ENCODE measurements around the gene PCDHB13.
"Not testable (repeated sequence)": the region's sequence is repeated elsewhere in the genome, so short reads cannot be mapped to it uniquely, and the experiment has no call there.

PCDHB13 gene

DNA sequence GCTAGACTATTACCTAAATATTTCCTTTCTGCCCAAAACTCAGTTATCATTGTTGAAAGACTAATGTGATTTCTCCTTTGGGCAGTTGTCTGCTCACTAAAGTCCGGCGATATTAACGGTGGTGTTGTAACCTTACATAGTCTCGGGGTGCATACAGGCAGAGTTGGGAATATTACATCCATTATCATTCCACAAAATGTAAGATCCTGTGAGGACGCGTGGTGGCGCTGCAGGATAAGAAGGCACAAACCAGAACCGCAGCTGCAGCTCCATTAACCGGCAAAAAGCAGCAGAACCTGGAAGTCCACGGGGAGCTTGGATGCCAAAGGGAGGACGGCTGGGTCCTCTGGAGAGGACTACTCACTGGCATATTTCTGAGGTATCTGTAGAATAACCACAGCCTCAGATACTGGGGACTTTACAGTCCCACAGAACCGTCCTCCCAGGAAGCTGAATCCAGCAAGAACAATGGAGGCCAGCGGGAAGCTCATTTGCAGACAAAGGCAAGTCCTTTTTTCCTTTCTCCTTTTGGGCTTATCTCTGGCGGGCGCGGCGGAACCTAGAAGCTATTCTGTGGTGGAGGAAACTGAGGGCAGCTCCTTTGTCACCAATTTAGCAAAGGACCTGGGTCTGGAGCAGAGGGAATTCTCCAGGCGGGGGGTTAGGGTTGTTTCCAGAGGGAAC lies at the start of gene PCDHB13:
TSS of gene PCDHB13 (plus strand) at position 264 of the 684 bp plus-strand sequence. CDS start at position 469, 205 bp downstream.
- DNase-seq = not testable (repeated sequence)

DNA sequence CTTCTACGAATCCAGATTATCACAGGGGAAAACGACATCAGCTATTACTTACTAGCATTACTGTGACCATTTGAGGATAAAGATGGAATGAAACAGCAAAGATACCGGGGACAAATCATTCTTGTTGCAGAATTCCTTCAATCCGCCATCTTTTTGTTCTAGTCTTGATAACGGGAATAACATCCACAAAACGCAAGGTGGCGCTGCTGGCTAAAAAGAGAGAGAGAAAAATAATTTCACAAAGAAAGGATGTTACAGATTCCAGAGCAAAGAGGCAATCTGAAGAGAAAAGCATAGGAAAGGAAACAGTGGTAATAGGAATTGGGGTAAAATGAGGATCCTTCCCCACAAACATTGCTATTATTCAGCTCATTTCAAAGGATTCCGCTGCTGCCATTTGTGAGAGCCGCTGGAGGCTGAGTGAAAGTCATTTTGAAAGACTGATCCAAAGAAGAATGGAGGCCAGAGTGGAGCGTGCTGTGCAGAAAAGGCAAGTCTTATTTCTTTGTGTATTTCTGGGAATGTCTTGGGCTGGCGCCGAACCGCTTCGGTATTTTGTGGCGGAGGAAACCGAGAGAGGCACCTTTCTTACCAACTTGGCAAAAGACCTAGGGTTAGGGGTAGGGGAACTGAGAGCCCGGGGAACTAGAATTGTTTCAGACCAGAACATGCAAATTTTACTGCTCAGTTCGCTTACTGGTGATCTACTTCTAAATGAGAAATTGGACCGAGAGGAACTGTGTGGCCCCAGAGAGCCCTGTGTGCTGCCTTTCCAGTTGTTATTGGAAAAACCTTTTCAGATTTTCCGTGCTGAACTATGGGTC lies 41.1 kb upstream of the PCDHB13 start, which contains the start of gene PCDHB7:
TSS of gene PCDHB7 (plus strand) at position 264 of the 824 bp plus-strand sequence. CDS start at position 456, 192 bp downstream.
- DNase-seq = peak; percentile 14

DNA sequence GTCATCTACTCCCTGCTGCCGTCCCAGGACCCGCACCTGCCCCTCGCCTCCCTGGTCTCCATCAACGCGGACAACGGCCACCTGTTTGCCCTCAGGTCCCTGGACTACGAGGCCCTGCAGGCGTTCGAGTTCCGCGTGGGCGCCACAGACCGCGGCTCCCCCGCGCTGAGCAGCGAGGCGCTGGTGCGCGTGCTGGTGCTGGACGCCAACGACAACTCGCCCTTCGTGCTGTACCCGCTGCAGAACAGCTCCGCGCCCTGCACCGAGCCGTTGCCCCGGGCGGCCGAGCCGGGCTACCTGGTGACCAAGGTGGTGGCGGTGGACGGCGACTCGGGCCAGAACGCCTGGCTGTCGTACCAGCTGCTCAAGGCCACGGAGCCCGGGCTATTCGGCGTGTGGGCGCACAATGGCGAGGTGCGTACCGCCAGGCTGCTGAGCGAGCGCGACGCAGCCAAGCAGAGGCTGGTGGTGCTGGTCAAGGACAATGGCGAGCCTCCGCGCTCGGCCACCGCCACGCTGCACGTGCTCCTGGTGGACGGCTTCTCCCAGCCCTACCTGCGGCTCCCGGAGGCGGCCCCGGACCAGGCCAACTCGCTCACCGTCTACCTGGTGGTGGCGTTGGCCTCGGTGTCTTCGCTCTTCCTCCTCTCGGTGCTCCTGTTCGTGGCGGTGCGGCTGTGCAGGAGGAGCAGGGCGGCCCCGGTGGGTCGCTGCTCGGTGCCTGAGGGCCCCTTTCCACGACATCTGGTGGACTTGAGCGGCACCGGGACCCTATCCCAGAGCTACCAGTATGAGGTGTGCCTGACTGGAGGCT lies 39.2 kb upstream of the PCDHB13 start:
- not testable (repeated sequence) for DNase-seq

DNA sequence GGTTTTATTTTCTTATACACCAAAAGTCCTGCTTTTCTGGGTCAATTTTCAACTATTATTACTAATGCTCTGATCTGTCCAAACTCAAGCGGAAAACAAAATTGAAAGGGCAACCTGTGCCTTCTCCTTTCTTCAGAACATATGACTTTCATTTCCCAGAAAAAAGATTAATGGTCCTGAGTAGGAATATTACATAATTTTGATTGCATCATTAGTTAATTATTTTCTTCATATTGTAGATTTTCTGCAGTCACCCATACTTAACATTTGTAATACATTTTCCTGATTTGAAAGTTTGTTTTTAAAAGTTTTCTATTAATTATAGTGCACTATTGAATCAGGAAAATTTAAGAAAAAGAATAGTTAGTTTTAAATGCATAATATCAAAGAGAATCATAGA lies 37.8 kb upstream of the PCDHB13 start:
- no peak for DNase-seq

DNA sequence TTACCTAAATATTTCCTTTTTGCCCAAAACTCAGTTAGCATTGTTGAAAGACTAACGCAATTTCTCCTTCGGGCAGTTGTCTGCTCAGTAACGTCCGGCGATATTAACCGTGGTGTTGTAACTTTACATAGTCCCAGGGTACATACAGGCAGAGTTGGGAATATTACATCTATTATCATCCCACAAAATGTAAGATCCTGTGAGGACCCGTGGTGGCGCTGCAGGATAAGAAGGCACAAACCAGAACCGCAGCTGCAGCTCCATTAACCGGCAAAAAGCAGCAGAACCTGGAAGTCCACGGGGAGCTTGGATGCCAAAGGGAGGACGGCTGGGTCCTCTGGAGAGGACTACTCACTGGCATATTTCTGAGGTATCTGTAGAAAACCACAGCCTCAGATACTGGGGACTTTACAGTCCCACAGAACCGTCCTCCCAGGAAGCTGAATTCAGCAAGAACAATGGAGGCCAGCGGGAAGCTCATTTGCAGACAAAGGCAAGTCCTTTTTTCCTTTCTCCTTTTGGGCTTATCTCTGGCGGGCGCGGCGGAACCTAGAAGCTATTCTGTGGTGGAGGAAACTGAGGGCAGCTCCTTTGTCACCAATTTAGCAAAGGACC lies 36.0 kb upstream of the PCDHB13 start, which contains the start of gene PCDHB8:
TSS of gene PCDHB8 (plus strand) at position 214 of the 615 bp plus-strand sequence. CDS start at position 459, 245 bp downstream.
- DNase-seq = not testable (repeated sequence)

DNA sequence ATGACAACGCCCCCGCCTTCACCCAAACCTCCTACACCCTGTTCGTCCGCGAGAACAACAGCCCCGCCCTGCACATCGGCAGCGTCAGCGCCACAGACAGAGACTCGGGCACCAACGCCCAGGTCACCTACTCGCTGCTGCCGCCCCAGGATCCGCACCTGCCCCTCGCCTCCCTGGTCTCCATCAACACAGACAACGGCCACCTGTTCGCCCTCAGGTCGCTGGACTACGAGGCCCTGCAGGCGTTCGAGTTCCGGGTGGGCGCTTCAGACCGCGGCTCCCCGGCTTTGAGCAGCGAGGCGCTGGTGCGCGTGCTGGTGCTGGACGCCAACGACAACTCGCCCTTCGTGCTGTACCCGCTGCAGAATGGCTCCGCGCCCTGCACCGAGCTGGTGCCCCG lies 34.3 kb upstream of the PCDHB13 start:
- not testable (repeated sequence) for DNase-seq

DNA sequence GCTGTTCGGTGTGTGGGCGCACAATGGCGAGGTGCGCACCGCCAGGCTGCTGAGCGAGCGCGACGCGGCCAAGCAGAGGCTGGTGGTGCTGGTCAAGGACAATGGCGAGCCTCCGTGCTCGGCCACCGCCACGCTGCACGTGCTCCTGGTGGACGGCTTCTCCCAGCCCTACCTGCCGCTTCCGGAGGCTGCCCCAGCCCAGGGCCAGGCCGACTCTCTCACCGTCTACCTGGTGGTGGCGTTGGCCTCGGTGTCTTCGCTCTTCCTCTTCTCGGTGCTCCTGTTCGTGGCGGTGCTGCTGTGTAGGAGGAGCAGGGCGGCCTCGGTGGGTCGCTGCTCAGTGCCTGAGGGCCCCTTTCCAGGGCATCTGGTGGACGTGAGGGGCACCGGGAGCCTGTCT lies 33.8 kb upstream of the PCDHB13 start:
- not testable (repeated sequence) for DNase-seq

DNA sequence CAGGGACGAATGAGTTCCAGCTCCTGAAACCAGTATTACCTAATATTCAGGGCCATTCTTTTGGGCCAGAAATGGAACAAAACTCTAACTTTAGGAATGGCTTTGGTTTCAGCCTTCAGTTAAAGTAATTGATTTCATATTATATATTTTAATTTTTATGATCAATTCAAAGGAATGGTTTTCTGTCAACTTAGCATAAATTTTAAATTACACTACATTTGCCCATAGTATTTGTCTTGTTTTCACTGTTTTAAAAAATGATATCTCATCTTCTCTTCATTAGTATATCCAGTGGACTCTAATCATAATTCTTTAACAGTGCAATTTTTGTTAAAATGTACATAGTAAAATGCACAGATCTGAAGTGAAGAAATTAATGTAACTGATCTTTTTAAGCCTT lies 33.4 kb upstream of the PCDHB13 start:
- DNase-seq = no peak

DNA sequence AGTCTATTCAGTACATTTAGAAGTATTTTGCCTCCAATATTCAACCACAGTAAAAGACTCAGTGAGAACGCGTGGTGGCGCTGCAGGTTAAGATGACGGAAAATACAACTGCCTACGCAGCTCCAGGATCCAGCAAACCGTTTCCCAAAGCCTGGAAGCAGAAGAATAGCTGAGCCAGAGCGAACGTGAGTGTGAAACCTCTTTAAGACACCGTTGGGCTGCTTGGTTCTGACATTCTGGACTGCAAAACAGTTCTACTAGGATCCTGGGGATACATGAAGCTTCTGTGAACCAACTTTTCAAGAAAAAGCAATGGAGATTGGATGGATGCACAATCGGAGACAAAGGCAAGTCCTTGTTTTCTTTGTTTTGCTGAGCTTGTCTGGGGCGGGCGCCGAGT lies 31.5 kb upstream of the PCDHB13 start, which contains the start of gene PCDHB16:
TSS of gene PCDHB16 (plus strand) at position 140 of the 400 bp plus-strand sequence. CDS start at position 313, 173 bp downstream.
- peak; percentile 44 for DNase-seq

DNA sequence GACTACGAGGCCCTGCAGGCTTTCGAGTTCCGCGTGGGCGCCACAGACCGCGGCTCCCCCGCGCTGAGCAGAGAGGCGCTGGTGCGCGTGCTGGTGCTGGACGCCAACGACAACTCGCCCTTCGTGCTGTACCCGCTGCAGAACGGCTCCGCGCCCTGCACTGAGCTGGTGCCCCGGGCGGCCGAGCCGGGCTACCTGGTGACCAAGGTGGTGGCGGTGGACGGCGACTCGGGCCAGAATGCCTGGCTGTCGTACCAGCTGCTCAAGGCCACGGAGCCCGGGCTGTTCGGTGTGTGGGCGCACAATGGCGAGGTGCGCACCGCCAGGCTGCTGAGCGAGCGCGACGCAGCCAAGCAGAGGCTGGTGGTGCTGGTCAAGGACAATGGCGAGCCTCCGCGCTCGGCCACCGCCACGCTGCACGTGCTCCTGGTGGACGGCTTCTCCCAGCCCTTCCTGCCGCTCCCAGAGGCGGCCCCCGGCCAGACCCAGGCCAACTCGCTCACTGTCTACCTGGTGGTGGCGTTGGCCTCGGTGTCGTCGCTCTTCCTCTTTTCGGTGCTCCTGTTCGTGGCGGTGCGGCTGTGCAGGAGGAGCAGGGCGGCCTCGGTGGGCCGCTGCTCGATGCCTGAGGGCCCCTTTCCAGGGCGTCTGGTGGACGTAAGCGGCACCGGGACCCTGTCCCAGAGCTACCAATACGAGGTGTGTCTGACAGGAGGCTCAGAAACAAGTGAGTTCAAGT lies 29.4 kb upstream of the PCDHB13 start:
- DNase-seq = not testable (repeated sequence)

DNA sequence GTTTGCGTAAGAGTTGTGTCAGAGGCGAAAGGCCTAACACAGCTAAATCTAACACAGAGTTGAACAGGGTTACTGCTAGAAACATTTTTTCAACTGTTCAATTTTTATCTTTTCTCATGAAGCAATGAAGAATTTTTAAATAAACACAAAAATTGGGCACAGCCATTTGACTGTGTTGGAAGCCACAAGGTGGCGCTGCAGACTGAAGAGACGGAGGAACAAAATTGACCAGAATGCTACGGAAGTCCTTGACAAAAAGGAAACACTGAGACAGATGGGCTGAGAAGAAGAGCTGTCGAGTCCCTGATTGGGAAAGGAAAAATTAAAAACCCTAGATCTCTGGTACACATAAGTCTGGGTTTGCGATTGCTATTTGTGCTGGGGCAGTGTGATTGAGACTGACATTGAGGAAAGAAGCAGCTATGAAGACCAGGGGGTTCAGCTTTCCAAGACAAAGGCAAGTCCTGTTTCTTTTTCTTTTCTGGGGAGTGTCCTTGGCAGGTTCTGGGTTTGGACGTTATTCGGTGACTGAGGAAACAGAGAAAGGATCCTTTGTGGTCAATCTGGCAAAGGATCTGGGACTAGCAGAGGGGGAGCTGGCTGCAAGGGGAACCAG lies 26.7 kb upstream of the PCDHB13 start, which contains the start of gene PCDHB9:
TSS of gene PCDHB9 (plus strand) at position 265 of the 616 bp plus-strand sequence. CDS start at position 423, 158 bp downstream.
- DNase-seq = no peak

DNA sequence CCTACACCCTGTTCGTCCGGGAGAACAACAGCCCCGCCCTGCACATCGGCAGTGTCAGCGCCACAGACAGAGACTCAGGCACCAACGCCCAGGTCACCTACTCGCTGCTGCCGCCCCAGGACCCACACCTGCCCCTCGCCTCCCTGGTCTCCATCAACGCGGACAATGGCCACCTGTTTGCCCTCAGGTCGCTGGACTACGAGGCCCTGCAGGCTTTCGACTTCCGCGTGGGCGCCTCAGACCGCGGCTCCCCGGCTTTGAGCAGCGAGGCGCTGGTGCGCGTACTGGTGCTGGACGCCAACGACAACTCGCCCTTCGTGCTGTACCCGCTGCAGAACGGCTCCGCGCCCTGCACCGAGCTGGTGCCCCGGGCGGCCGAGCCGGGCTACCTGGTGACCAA lies 25.0 kb upstream of the PCDHB13 start:
- DNase-seq = not testable (repeated sequence)

DNA sequence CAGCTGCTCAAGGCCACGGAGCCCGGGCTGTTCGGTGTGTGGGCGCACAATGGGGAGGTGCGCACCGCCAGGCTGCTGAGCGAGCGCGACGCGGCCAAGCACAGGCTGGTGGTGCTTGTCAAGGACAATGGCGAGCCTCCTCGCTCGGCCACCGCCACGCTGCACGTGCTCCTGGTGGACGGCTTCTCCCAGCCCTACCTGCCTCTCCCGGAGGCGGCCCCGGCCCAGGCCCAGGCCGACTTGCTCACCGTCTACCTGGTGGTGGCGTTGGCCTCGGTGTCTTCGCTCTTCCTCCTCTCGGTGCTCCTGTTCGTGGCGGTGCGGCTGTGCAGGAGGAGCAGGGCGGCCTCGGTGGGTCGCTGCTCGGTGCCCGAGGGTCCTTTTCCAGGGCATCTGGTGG lies 24.6 kb upstream of the PCDHB13 start:
- not testable (repeated sequence) for DNase-seq

DNA sequence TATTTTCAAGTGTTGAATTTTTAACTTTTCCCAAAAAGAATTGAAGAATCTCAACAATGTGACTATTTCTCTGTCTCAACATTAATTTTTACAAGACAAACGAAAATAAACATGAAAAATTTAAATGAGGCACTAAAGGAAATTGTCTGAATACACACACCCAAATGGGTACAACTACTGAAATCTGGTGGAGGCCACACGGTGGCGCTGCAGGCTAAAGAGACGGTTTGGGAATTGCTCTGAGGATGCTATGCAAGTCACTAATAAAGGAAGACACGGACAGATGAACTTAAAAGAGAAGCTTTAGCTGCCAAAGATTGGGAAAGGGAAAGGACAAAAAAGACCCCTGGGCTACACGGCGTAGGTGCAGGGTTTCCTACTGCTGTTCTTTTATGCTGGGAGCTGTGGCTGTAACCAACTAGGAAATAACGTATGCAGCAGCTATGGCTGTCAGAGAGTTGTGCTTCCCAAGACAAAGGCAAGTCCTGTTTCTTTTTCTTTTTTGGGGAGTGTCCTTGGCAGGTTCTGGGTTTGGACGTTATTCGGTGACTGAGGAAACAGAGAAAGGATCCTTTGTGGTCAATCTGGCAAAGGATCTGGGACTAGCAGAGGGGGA lies 21.5 kb upstream of the PCDHB13 start, which contains the start of gene PCDHB10:
TSS of gene PCDHB10 (plus strand) at position 244 of the 616 bp plus-strand sequence. CDS start at position 444, 200 bp downstream.
- DNase-seq = no peak

DNA sequence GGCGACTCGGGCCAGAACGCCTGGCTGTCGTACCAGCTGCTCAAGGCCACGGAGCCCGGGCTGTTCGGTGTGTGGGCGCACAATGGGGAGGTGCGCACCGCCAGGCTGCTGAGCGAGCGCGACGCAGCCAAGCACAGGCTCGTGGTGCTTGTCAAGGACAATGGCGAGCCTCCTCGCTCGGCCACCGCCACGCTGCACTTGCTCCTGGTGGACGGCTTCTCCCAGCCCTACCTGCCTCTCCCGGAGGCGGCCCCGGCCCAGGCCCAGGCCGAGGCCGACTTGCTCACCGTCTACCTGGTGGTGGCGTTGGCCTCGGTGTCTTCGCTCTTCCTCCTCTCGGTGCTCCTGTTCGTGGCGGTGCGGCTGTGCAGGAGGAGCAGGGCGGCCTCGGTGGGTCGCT lies 19.4 kb upstream of the PCDHB13 start:
- DNase-seq = not testable (repeated sequence)

DNA sequence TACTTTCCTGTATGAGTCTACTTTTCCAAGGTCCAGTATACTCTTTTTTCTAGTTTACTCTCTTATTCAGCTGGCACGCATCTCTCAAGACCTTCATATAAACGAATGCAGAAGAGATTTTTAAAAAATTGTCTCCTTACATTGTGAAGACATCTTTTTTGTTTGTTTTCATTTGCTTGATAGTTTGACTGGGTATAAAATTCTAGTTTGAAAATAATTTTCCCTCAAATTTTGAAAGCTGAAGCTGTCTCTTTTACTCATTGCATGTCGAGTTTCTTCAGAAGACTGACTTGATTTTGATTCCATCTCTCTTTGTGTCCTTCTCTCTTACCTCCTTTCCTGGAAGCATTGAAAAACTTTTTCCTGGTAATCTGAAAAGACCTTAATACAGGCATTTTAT lies 17.4 kb upstream of the PCDHB13 start:
- no peak for DNase-seq

DNA sequence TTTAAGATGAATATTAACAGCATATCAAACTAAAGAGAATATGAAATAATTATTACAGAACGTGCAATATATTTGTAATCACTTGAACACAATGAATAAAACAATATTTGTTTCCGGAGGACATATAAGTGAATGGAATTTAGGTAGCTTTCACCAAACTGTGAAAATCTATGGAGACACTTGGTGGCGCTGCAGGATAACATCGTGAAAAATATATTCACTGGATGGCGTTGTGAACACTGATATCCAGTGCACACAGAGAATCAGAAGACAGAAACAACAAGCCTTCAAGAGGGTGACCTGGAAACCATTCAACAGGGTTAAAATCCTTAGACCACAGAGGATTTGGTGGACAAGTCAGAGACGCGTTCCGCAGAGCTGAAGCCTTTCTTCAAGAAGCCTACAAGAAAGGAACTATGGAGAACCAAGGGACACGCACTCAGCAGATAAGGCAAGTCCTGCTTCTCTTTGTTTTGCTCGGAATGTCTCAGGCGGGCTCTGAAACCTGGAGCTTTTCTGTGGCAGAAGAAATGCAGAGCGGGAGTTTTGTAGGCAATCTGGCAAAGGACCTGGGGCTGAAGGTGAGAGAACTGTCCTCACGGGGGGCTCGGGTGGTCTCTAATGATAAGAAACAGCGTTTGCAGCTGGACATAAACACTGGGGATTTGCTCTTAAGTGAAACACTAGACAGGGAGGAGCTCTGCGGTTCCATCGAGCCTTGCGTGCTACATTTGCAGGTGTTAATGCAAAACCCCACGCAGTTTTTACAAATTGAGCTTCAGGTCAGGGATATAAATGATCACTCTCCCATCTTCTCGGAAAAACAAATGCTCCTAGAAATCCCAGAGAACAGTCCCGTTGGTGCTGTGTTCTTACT lies 14.1 kb upstream of the PCDHB13 start, which contains the start of gene PCDHB11:
TSS of gene PCDHB11 (plus strand) at position 269 of the 877 bp plus-strand sequence. CDS start at position 417, 148 bp downstream.
- no peak for DNase-seq

DNA sequence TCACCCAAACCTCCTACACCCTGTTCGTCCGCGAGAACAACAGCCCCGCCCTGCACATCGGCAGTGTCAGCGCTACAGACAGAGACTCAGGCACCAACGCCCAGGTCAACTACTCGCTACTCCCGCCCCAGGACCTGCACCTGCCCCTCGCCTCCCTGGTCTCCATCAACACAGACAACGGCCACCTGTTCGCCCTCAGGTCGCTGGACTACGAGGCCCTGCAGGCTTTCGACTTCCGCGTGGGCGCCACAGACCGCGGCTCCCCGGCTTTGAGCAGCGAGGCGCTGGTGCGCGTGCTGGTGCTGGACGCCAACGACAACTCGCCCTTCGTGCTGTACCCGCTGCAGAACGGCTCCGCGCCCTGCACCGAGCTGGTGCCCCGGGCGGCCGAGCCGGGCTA lies 12.6 kb upstream of the PCDHB13 start:
- not testable (repeated sequence) for DNase-seq

DNA sequence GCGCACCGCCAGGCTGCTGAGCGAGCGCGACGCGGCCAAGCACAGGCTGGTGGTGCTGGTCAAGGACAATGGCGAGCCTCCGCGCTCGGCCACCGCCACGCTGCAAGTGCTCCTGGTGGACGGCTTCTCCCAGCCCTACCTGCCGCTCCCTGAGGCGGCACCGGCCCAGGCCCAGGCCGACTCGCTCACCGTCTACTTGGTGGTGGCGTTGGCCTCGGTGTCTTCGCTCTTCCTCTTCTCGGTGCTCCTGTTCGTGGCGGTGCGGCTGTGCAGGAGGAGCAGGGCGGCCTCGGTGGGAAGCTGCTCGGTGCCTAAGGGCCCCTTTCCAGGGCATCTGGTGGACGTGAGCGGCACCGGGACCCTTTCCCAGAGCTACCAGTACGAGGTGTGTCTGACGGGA lies 12.1 kb upstream of the PCDHB13 start:
- not testable (repeated sequence) for DNase-seq
